Stimulated activated CD4-positive, alpha-beta T cell treated with anti-CD3 and anti-CD28 coated beads, Interleukin-15, amount 100 ng/mL, for 24 hours (primary cell): ENCODE measurements around the gene MLH3.
A peak's percentile ranks its signal among the peaks of the same experiment; 100 is the strongest.

ENCODE experiments used
- DNase-seq: peaks from one replicate; pipeline ENCODE4 v3.0.0-alpha.2; 2020

MLH3 gene

GRCh38 chr14:75064205-75064567 lies 12.9 kb upstream of the MLH3 start:
- DNase-seq: no peak

- DNase-seq: peak; percentile 94
Observed at GRCh38 chr14:75063491-75064204, 12.4 kb upstream of the MLH3 start, which contains the start of gene ACYP1. TSS of gene ACYP1 (minus strand) at chr14:75064024. CDS start at chr14:75063553, 471 bp downstream.

- DNase-seq: no peak
Observed at GRCh38 chr14:75063013-75063412, 11.7 kb upstream of the MLH3 start.

- DNase-seq: no peak
Observed at GRCh38 chr14:75060420-75060819, 9.2 kb upstream of the MLH3 start.

GRCh38 chr14:75059642-75060041 lies 8.4 kb upstream of the MLH3 start:
- DNase-seq: no peak

- no peak for DNase-seq
Observed at GRCh38 chr14:75054421-75054820, 3.2 kb upstream of the MLH3 start.

- no peak for DNase-seq
Observed at GRCh38 chr14:75053396-75054291, 2.4 kb upstream of the MLH3 start.

- no peak for DNase-seq
Observed at GRCh38 chr14:75051556-75051899, 261 bp upstream of the MLH3 start.

- DNase-seq: no peak
Observed at GRCh38 chr14:75049731-75050201, 1.5 kb downstream of the MLH3 start.

- DNase-seq: no peak
Observed at GRCh38 chr14:75049136-75049535, 2.1 kb downstream of the MLH3 start.

GRCh38 chr14:75048101-75048500 lies 3.2 kb downstream of the MLH3 start:
- no peak for DNase-seq

GRCh38 chr14:75047506-75047905 lies 3.8 kb downstream of the MLH3 start:
- no peak for DNase-seq

GRCh38 chr14:75046899-75047298 lies 4.4 kb downstream of the MLH3 start:
- DNase-seq: no peak

GRCh38 chr14:75046275-75046674 lies 5.0 kb downstream of the MLH3 start:
- no peak for DNase-seq

GRCh38 chr14:75044752-75045151 lies 6.5 kb downstream of the MLH3 start:
- no peak for DNase-seq

GRCh38 chr14:75044322-75044721 lies 6.9 kb downstream of the MLH3 start:
- no peak for DNase-seq

- DNase-seq: no peak
Observed at GRCh38 chr14:75042035-75042434, 9.2 kb downstream of the MLH3 start.

GRCh38 chr14:75041613-75042012 lies 9.7 kb downstream of the MLH3 start:
- DNase-seq: no peak

GRCh38 chr14:75040959-75041358 lies 10.3 kb downstream of the MLH3 start:
- DNase-seq: no peak

GRCh38 chr14:75040507-75040906 lies 10.8 kb downstream of the MLH3 start:
- no peak for DNase-seq

GRCh38 chr14:75032939-75033338 lies 18.3 kb downstream of the MLH3 start:
- no peak for DNase-seq

GRCh38 chr14:75030147-75030546 lies 21.1 kb downstream of the MLH3 start:
- DNase-seq: no peak

- no peak for DNase-seq
Observed at GRCh38 chr14:75025876-75026275, 25.4 kb downstream of the MLH3 start.

- no peak for DNase-seq
Observed at GRCh38 chr14:75025082-75025481, 26.2 kb downstream of the MLH3 start.
